H1 (cell line): ENCODE results near the gene PPFIA4. TPM values are rescaled to one million over a fixed set of nuclear protein-coding genes. Genes with fewer than 3 reads are reported as not detected.

Source experiments
- CTCF ChIA-PET: fragments of 300-600 bp; sonication (Branson Sonifier 250); formaldehyde crosslinking; loops from one replicate; lab custom pipeline; 2021; ENCODE audit not compliant: partially characterized antibody; lab: Charles Lee
- POLR2A ChIA-PET: fragments of 300-600 bp; sonication (Branson Sonifier 250); formaldehyde crosslinking; loops from one replicate; lab custom pipeline; 2021; ENCODE audit warnings: inconsistent platforms; ENCODE audit not compliant: partially characterized antibody; lab: Charles Lee
- DNase-seq, 2 experiments: peaks; one replicate each; pipeline versions ENCODE4 v3.0.0 to v3.0.0-alpha.2; 2010 to 2022; ENCODE audit warnings: low spot score in 2 of 2, low read depth in 1 of 2, mixed read lengths in 1 of 2
- FAIRE-seq: peaks from 2 replicates; lab custom pipeline; 2011; peaks lifted over from hg19 to GRCh38; lab: Jason Lieb, UNC
- H2AFZ ChIP-seq: 2 replicates; pipeline ENCODE4 v1.8.1; 2012; ENCODE audit warnings: low read length, inconsistent platforms
- H2AK5ac ChIP-seq: 2 replicates; pipeline ENCODE4 v1.6.1; 2013; ENCODE audit warnings: low read depth, low read length
- H2BK120ac ChIP-seq: replicated peaks from 2 replicates; pipeline ENCODE3; 2013; ENCODE audit warnings: low read depth, low read length, inconsistent platforms
- H2BK12ac ChIP-seq: 2 replicates; pipeline ENCODE4 v1.6.1; 2013; ENCODE audit warnings: low read depth, low read length
- H2BK15ac ChIP-seq: 2 replicates; pipeline ENCODE4 v1.6.1; 2013; ENCODE audit warnings: low read length
- H2BK20ac ChIP-seq: 2 replicates; pipeline ENCODE4 v1.6.1; 2013; ENCODE audit warnings: low read length
- H2BK5ac ChIP-seq: 2 replicates; pipeline ENCODE4 v1.6.1; 2013; ENCODE audit warnings: low read depth, low read length
- H3K14ac ChIP-seq: 2 replicates; pipeline ENCODE4 v1.6.1; 2013; ENCODE audit warnings: inconsistent platforms; ENCODE audit not compliant: insufficient read length
- H3K18ac ChIP-seq: 2 replicates; pipeline ENCODE4 v1.6.1; 2013; ENCODE audit warnings: low read length; ENCODE audit errors: extremely low read depth
- H3K23ac ChIP-seq: 2 replicates; pipeline ENCODE4 v1.6.1; 2013; ENCODE audit warnings: inconsistent platforms; ENCODE audit not compliant: insufficient read length
- H3K23me2 ChIP-seq: 2 replicates; pipeline ENCODE4 v1.6.1; 2013; ENCODE audit warnings: low read depth, low read length
- H3K27ac ChIP-seq: 2 replicates; pipeline ENCODE4 v1.6.1; 2011; ENCODE audit warnings: low read depth, low read length, inconsistent platforms
- H3K27me3 ChIP-seq, 4 experiments: replicated peaks in 1 of 4; 1 replicate in 1 of 4; 2 replicates in 3 of 4; pipeline versions ENCODE4 v1.6.1 to v1.8.1; 2011 to 2013; ENCODE audit warnings: low read length in 3 of 4, mild to moderate bottlenecking in 3 of 4, inconsistent platforms in 2 of 4, mixed read lengths in 2 of 4, moderate library complexity in 1 of 4; ENCODE audit not compliant: control insufficient read depth in 3 of 4, insufficient read depth in 3 of 4; ENCODE audit errors: extremely low read depth in 1 of 4
- H3K36me3 ChIP-seq, 4 experiments: 2 replicates each; pipeline versions ENCODE4 v1.6.1 to v1.8.1; 2011 to 2013; ENCODE audit warnings: mild to moderate bottlenecking in 4 of 4, low read length in 3 of 4, moderate library complexity in 2 of 4, control low read depth in 1 of 4, inconsistent platforms in 1 of 4; ENCODE audit not compliant: insufficient read depth in 4 of 4, control insufficient read depth in 2 of 4
- H3K4ac ChIP-seq: replicated peaks from 2 replicates; pipeline ENCODE3; 2013; ENCODE audit warnings: low read length, low read depth, mixed read lengths, inconsistent platforms; ENCODE audit not compliant: insufficient read length
- H3K4me1 ChIP-seq, 4 experiments: replicated peaks in 1 of 4; 1 replicate in 1 of 4; 2 replicates in 3 of 4; pipeline versions ENCODE4 v1.6.1 to v1.8.1; 2011 to 2013; ENCODE audit warnings: low read length in 3 of 4, inconsistent platforms in 2 of 4, mixed read lengths in 1 of 4; ENCODE audit not compliant: insufficient read depth in 4 of 4, control insufficient read depth in 3 of 4
- H3K4me2 ChIP-seq, 2 experiments: 2 replicates each; pipeline versions ENCODE4 v1.6.1 to v1.8.1; 2011 to 2013; ENCODE audit warnings: low read depth in 2 of 2, low read length in 2 of 2, control low read depth in 1 of 2, inconsistent platforms in 1 of 2, mild to moderate bottlenecking in 1 of 2; ENCODE audit not compliant: insufficient read depth in 1 of 2
- H3K4me3 ChIP-seq, 4 experiments: fragments of 200-600, 300-600 bp in 1 of 4; sonication (generic), shearing (Covaris generic), sonication (Bioruptor Twin) in 1 of 4; 2 replicates each; pipeline versions ENCODE4 v1.5.1 to v1.8.1; 2011 to 2016; ENCODE audit warnings: low read length in 4 of 4, low read depth in 3 of 4, control low read depth in 2 of 4, inconsistent platforms in 2 of 4, mild to moderate bottlenecking in 2 of 4, mixed read lengths in 1 of 4, moderate library complexity in 1 of 4; ENCODE audit not compliant: insufficient read depth in 2 of 4; ENCODE audit errors: extremely low read depth in 1 of 4
- H3K56ac ChIP-seq: replicated peaks from 2 replicates; pipeline ENCODE3; 2013; ENCODE audit warnings: low read depth, mild to moderate bottlenecking, mixed read lengths, low read length, inconsistent platforms; ENCODE audit not compliant: insufficient read length
- H3K79me1 ChIP-seq: 2 replicates; pipeline ENCODE4 v1.6.1; 2013; ENCODE audit warnings: low read depth, low read length, control low read depth
- H3K79me2 ChIP-seq, 2 experiments: 2 replicates each; pipeline versions ENCODE4 v1.6.1 to v1.8.1; 2012 to 2013; ENCODE audit warnings: low read length in 2 of 2, mild to moderate bottlenecking in 2 of 2, inconsistent platforms in 1 of 2; ENCODE audit not compliant: insufficient read depth in 2 of 2, control insufficient read depth in 1 of 2
- H3K9ac ChIP-seq, 4 experiments: replicated peaks in 1 of 4; 1 replicate in 1 of 4; 2 replicates in 3 of 4; pipeline versions ENCODE4 v1.6.1 to v1.8.1; 2011 to 2013; ENCODE audit warnings: low read depth in 3 of 4, low read length in 3 of 4, control low read depth in 2 of 4, mild to moderate bottlenecking in 2 of 4, moderate library complexity in 2 of 4, inconsistent platforms in 1 of 4; ENCODE audit errors: extremely low read depth in 1 of 4
- H3K9me3 ChIP-seq, 2 experiments: 2 replicates each; pipeline versions ENCODE4 v1.6.1 to v1.8.1; 2012 to 2013; ENCODE audit warnings: mild to moderate bottlenecking in 2 of 2, moderate library complexity in 2 of 2, control low read depth in 1 of 2, inconsistent platforms in 1 of 2, low read depth in 1 of 2, low read length in 1 of 2, mixed read lengths in 1 of 2; ENCODE audit not compliant: insufficient read depth in 2 of 2
- H4K20me1 ChIP-seq, 2 experiments: replicated peaks in 1 of 2; 2 replicates each; pipeline versions ENCODE3 to v1.8.1; 2011 to 2013; ENCODE audit warnings: inconsistent platforms in 2 of 2, low read length in 2 of 2, mild to moderate bottlenecking in 1 of 2; ENCODE audit not compliant: insufficient read depth in 2 of 2, control insufficient read depth in 1 of 2
- H4K5ac ChIP-seq: 2 replicates; pipeline ENCODE4 v1.6.1; 2013; ENCODE audit warnings: low read length, low read depth, mixed read lengths, inconsistent platforms; ENCODE audit not compliant: insufficient read length
- H4K8ac ChIP-seq: 2 replicates; pipeline ENCODE4 v1.8.0; 2013; ENCODE audit warnings: mild to moderate bottlenecking, moderate library complexity, low read length, inconsistent platforms; ENCODE audit not compliant: insufficient read depth; ENCODE audit errors: extremely low read depth
- H4K91ac ChIP-seq: replicated peaks from 2 replicates; pipeline ENCODE3; 2013; ENCODE audit warnings: low read length, mixed read lengths, inconsistent platforms; ENCODE audit not compliant: insufficient read length
- NRF1 ChIP-seq: IDR thresholded peaks from 2 replicates; pipeline ENCODE4 v1.6.1; 2011; ENCODE audit warnings: mild to moderate bottlenecking, low read depth, low read length, improper control_type of control experiment
- SAP30 ChIP-seq: fragments of 300-600 bp; sonication (generic); IDR thresholded peaks from 2 replicates; pipeline ENCODE4 v1.7.1; 2012; ENCODE audit warnings: low read length, moderate library complexity, mild to moderate bottlenecking, inconsistent platforms; ENCODE audit not compliant: insufficient read depth, insufficient replicate concordance
- SIX5 ChIP-seq: IDR thresholded peaks from 2 replicates; pipeline ENCODE4 v1.6.1; 2011; ENCODE audit warnings: mild to moderate bottlenecking, low read depth, low read length
- WGBS, 2 experiments: shearing (Covaris generic) in 1 of 2; methylation state at CpG; one replicate each; pipeline versions ENCODE4 v1.1.6 to v1.1.7; 2013 to 2015; ENCODE audit warnings: low lambda C conversion rate in 2 of 2, mixed read lengths in 2 of 2, inconsistent platforms in 1 of 2, low coverage in 1 of 2, missing lambda C conversion rate in 1 of 2; ENCODE audit not compliant: insufficient replicate concordance in 2 of 2, insufficient coverage in 1 of 2, insufficient read length in 1 of 2; ENCODE audit errors: extremely low coverage in 1 of 2, missing lambda C conversion rate in 1 of 2; 5-methylcytosine and 5-hydroxymethylcytosine counted together
- polyA plus RNA-seq, 7 experiments: library from polyadenylated mRNA; depleted of rRNA in 3 of 7; stranded (reverse) in 5 of 7; unstranded in 2 of 7; fragments of >200 nt in 5 of 7; fragments of 200-250 nt in 2 of 7; gene quantifications; 1 replicate in 5 of 7; 2 replicates in 1 of 7; 4 replicates in 1 of 7; pipeline versions ENCODE4 v1.2.1 to v1.2.3, GENCODE V29; 2011 to 2013; ENCODE audit warnings: missing spikeins in 2 of 7, mixed read lengths in 2 of 7
- total RNA-seq: library from RNA; stranded (reverse); fragmentation: NEBNext Ultra II Directional; extraction: Animal tissue kit (Norgen Biotek cat#: 25700); gene quantifications from 2 replicates; pipeline ENCODE4 v1.2.1, GENCODE V29; 2021
- TF ChIP-seq, protein P1 (sequence below): IDR thresholded peaks from 2 replicates; pipeline ENCODE4 v1.6.1; 2012; ENCODE audit warnings: inconsistent platforms

Gene PPFIA4
- total and polyA plus RNA-seq, 2 of the 8 experiments (the other 6 are each of a cell fraction or from before 2014, with no cell fraction given): 9.0 to 9.9 TPM

DNA sequence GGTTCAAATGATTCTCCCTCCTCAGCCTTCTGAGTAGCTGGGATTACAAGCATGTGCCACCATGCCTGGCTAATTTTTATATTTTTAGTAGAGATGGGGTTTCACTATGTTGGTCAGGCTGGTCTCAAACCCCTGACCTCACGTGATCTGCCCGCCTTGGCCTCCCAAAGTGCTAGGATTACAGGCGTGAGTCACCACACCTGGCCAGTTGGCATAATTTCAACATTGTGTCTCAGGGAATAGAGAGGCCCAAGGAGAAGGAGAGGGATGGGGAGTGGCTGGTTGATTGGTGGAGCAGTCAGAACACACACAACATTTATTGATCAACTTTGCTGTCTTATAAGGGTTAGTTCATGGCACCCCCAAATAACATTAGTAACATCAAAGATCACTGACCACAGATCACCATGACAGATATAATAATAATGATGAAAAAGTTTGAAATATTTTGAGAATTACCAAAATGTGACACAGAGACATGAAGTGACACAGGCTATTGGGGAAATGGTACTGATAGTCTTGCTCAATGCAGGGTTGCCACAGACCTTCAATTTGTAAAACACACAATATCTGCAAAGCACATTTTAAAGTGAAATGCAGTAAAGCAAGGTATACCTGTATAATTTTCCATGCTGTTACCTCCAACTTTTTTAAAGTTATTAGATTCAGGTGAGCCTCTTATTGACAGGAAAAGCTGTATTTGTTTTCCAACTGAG lies 43.4 kb upstream of the PPFIA4 start:
- no peak overlapping the region for H2AFZ ChIP-seq
- H3K79me1 ChIP-seq: no peaks in the 10 kb centered on the region
- CTCF ChIA-PET: interaction anchor here (1.8 to 2.0 kb wide), 2 partner anchors 8 to 16 kb away, joined by 6 to 15 read pairs; no protein-coding TSS in a partner anchor

More for the DNA sequence above, 43.4 kb upstream of the PPFIA4 start:
- DNase-seq (no peak), FAIRE-seq (no peak)
- Histone ChIP-seq H3K4me3 (no peak overlapping the region), H3K4me2 (no peak overlapping the region), H2BK20ac (no peak overlapping the region), H3K56ac (no peak overlapping the region), H3K4ac (no peak overlapping the region), H4K20me1 (no peaks in the 10 kb centered on the region), H3K36me3 (no peaks in the 10 kb centered on the region), H3K27ac (no peak overlapping the region), H4K8ac (no peak overlapping the region), H3K27me3 (no peaks in the 10 kb centered on the region), H3K14ac (no peak overlapping the region), H3K18ac (no peak overlapping the region), H3K4me1 (no peaks in the 10 kb centered on the region; a peak in 1 of 7 replicates), H2BK15ac (no peak overlapping the region), H3K79me2 (no peaks in the 10 kb centered on the region), H2AK5ac (no peak overlapping the region), H2BK120ac (no peak overlapping the region), H3K23me2 (no peaks in the 10 kb centered on the region), H3K9me3 (no peaks in the 10 kb centered on the region), H2BK12ac (no peak overlapping the region), H3K9ac (no peak overlapping the region), H4K91ac (no peak overlapping the region), H3K23ac (no peak overlapping the region), H4K5ac (no peak overlapping the region), H2BK5ac (no peak overlapping the region)
- TF ChIP-seq SAP30 (no peak), NRF1 (no peak), SIX5 (no peak)
- TF ChIP-seq, protein P1, sequence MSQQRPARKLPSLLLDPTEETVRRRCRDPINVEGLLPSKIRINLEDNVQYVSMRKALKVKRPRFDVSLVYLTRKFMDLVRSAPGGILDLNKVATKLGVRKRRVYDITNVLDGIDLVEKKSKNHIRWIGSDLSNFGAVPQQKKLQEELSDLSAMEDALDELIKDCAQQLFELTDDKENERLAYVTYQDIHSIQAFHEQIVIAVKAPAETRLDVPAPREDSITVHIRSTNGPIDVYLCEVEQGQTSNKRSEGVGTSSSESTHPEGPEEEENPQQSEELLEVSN: no peak
- POLR2A ChIA-PET: no interaction called here
- whole genome bisulfite sequencing, 2 experiments: 91% methylated on average over 3 of the region's 3 CpGs; no CpG with 5 or more reads in 1 of the 2 experiments
